Inferior parietal cortex (tissue), 1 donor: ENCODE data around the gene RNF32.
"Not testable (repeated sequence)": the region's sequence is repeated elsewhere in the genome, so short reads cannot be mapped to it uniquely, and the experiment has no call there.

Experiments used
- DNase-seq: peaks from one replicate; pipeline ENCODE4 v3.0.0-alpha.2; 2016; ENCODE audit errors: extremely low spot score

RNF32 gene

GRCh38 chr7:156675721-156676120 lies 35.1 kb downstream of the RNF32 start:
- no peak for DNase-seq

DNA sequence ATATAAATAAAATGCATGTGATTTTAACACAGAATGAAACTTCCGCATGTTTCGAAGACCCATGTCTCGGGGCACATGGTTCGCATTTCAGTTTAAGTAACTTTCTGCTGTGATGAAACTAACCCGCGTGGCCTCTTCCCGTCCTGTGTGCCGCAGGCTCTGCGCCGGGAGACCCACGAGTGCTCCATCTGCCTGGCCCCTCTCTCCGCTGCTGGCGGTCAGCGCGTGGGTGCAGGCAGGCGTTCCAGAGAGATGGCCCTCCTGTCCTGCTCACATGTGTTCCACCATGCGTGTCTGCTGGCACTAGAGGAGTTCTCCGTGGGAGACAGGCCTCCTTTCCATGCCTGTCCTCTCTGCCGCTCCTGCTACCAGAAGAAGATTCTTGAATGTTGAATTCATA lies 35.7 kb downstream of the RNF32 start:
- no peak for DNase-seq

- no peak for DNase-seq
Observed at GRCh38 chr7:156677374-156678054, 36.9 kb downstream of the RNF32 start.

GRCh38 chr7:156680281-156680680 lies 39.7 kb downstream of the RNF32 start:
- DNase-seq, result no peak

DNA sequence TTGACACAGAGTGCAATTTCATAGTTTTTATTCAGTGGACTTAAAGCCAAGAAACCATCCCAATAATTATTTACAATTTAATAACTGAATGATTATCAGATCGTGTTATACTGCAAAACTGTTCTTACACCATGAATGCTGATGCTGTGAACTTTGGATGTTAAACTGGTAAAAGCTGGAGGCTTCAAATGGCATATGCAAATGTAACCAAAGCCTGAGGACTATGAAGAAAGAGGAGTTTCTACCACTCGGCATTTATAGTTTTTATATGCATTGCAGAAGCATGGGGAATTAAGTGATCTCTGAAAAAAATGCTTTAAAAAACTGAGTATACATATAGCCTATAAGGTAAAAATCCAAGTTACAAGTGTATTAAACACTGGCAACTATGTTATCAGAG lies 42.4 kb downstream of the RNF32 start:
- no peak for DNase-seq

DNA sequence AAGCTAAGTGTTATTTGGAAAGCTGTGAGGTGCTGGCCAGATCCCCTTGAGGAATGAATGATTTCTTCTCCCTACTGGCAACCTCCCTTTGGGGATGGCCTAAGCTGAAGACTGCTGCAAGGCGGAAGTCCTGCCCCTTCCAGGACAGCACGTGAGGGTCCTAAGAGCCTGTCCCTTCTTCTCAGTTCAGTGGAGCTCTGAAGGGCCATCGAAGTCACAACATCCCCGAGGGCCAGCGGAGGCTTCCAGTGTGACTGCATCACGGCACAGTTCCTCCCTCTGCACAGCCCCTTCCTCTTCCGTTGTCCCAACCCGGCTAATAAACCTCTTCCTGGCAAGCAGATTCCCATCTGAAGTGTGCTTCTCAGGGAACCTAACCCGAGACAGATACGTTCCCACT lies 43.7 kb downstream of the RNF32 start:
- no peak for DNase-seq

DNA sequence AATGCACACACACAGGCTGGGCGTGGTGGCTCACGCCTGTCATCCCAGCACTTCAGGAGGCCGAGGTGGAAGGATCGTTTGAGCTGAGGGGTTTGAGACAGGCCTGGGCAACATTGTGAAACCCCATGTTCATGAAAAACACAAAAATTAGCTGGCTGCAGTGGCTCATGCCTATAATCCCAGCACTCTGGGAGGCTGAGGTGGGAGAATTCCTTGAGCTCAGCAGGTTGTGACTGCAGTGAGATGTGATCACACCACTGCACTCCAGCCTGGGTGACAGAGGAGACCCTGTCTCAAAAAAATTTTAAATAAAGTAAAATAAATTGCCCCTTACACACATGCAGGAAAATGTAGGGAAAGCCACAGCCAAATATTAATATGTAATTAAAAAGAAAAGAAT lies 44.1 kb downstream of the RNF32 start:
- DNase-seq, result no peak

DNA sequence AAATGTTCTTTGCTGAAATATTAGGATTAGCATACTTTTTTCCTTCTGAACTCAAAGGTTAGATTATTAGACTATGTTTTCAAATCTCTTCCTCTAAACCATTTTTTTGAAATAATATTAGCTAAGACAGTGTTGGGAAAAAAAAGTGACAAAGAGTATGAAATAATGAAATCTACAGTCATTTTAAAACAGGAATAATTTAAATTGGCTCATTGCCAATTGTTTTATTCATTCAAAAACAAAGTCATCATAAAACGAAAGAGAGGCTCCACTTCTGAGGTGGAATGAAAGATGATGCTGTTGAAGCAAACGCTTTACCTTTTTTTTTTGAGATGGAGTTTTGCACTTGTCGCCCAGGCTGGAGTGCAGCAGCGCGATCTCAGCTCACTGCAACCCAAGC lies 51.2 kb downstream of the RNF32 start:
- no peak for DNase-seq

DNA sequence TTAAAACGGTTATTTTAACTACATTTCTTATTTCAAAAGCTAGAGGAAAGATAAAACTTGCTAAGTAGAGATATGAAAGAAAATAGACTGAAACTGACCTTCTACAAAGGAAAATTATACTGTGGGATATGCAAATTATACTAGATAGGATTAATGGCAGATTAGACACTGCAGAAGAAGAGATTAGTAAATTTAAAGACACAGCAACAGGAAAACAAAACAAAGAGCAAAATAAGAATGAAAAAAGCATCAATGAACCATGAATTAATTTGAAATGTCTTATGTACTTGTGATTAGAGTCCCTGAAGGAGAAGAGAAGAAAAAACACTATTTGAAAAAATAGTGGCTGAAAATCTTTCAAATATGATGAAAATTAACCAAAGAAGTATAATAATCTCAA lies 52.3 kb downstream of the RNF32 start:
- DNase-seq, result no peak

- no peak for DNase-seq
Observed at GRCh38 chr7:156693627-156694026, 53.1 kb downstream of the RNF32 start.

DNA sequence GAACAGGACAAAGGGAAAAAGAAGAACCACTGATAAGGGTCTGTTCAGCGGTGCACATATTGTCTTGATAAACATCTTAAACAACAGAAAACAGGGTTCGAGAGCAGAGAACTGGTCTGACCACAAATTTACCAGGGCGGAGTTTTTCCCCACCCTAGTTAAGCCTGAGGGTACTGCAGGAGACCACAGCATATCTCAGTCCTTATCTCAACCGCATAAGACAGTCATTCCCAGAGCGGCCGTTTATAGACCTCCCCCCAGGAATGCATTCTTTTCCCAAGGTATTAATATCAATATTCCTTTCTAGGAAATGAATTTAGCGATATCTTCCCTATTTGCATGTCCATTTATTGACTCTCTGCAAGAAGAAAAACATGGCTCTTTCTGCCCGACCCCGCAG lies 56.7 kb downstream of the RNF32 start:
- DNase-seq, result not testable (repeated sequence)

DNA sequence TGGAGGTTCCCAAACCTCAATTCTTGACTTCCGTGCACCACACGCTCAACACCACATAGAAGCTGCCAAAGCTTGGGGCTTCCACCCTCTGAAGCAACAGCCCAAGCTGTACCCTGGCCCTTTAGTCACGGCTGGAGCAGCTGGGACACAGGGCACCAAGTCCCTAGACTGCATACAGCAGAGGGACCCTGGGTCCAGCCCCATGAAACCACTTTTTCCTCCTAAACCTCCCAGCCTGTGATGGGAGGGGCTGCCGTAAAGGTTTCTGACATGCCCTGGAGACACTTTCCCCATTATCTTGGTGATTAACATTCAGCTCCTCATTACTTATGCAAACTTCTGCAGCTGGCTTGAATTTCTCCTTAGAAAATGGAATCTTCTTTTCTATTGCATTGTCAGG lies 57.9 kb downstream of the RNF32 start:
- DNase-seq, result not testable (repeated sequence)

GRCh38 chr7:156701787-156702186 lies 61.2 kb downstream of the RNF32 start:
- DNase-seq, result not testable (repeated sequence)

DNA sequence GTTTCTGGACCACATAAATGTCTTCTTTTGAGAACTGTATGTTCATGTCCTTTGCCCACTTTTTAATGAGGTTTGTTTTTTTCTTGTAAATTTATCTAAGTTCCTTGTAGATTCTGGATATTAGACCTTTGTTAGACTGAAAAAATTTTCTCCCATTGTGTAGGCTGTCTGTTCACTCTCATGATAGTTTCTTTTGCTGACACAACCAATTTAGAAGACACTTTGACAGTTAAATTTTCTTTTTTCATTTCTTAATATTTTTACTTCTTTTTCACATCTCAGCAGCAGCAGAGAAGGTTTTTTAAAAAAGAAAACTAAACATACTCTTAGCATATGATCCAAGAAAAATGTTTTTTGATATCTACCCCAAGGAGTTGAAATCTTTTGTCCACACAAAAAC lies 61.8 kb downstream of the RNF32 start:
- DNase-seq, result no peak

- DNase-seq, result no peak
Observed at GRCh38 chr7:156703209-156703608, 62.6 kb downstream of the RNF32 start.

GRCh38 chr7:156703773-156704482 lies 63.4 kb downstream of the RNF32 start:
- no peak for DNase-seq

DNA sequence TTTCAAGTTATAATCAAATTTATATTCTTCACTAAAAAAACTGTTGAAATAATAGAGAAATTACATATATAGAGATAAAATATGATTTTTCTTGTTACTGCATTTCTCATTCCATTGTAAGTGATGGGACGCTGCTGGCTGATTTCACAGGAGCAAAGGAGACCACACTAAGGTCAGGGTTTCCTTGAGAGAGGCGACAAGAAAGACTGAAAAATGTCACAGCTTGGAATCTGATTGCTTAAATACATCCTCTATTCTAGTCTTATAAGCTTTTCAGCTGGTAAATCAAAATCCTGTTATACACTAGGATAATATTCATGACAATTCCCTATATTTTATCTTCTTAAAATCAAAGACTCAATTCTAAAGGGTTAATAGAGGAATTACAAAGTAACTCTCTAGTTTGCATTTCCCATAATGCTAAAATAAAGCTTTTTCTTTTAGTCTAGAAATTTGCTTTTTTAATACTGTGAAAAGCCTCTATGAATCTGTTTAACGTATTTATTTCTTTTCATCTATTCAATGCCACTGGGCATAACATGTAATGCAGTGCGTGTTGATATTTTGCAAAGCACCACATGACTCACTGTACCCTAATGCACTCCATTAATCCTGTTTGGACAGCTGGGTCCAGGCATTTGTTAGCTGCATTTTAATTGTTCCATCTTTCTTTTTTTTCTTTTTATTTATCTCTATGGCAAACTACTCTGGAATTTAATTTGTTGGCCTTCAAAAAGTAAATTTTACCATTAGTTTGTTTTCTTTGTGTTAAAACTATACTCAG lies 81.7 kb downstream of the RNF32 start:
- DNase-seq, result no peak

DNA sequence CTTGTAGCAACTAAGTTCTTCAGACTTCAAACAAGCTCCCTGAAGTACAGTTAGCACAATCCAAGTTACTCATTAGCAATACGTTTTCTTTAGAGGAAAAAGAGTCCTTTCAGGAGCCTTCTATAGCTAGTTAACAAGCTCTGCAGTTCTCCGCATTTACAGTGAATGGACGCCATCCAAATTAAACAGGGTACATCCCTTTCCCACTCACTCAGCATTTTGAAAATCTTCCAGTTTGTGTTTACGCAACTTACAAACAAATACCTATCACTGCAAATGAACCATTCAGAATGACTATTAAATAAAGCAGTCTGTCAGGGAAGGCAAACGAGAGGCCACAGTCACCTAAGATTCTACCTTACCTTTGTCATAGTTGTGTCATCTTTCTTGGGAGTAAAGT lies 84.5 kb downstream of the RNF32 start:
- no peak for DNase-seq

- no peak for DNase-seq
Observed at GRCh38 chr7:156725936-156726335, 85.4 kb downstream of the RNF32 start.
